GM12878 (cell line): ENCODE results near the gene CHMP1A. TPM values are rescaled to one million over a fixed set of nuclear protein-coding genes. Genes with fewer than 3 reads are reported as not detected.

ENCODE experiments used
- ATAC-seq: fragments of 200-7000 bp; cut with Tn5 transposase; 3 replicates; pipeline ENCODE4 v1.9.1; 2020; ENCODE audit warnings: mild to moderate bottlenecking, moderate library complexity
- BruUV-seq: library from RNA; stranded (reverse); fragments of 400-500 nt; replicated peaks from 2 replicates; lab custom pipeline; 2021; lab: Mats Ljungman, UMichigan
- CTCF ChIA-PET: fragments of 300-600 bp; sonication (Branson Sonifier 250); formaldehyde crosslinking; extraction: SDS; loops from one replicate; lab custom pipeline; 2021; ENCODE audit warnings: inconsistent platforms; lab: Yijun Ruan, JAX
- POLR2A ChIA-PET: fragments of 350-600 bp; formaldehyde crosslinking; extraction: SDS; loops from one replicate; lab custom pipeline; 2021; ENCODE audit warnings: inconsistent platforms; lab: Charles Lee
- RAD21 ChIA-PET: fragments of 300-600 bp; sonication (Branson Sonifier 250); formaldehyde crosslinking; loops from one replicate; lab custom pipeline; 2023; ENCODE audit warnings: antibody characterized with exemption; ENCODE audit not compliant: unreplicated experiment; lab: Charles Lee
- SMC1A ChIA-PET: fragments of 300-600 bp; sonication (Branson Sonifier 250); formaldehyde crosslinking; loops from one replicate; lab custom pipeline; 2023; ENCODE audit not compliant: unreplicated experiment, uncharacterized antibody; lab: Charles Lee
- DNase-seq: peaks from one replicate; pipeline ENCODE4 v3.0.0-alpha.2; 2011; ENCODE audit warnings: low read depth, low spot score
- FAIRE-seq: peaks from 3 replicates; lab custom pipeline; 2011; peaks lifted over from hg19 to GRCh38; lab: Jason Lieb, UNC
- H2AFZ ChIP-seq: 2 replicates; pipeline ENCODE4 v1.6.0; 2011; ENCODE audit warnings: low read depth, low read length, control low read depth; ENCODE audit not compliant: control insufficient read depth
- H3K27ac ChIP-seq: 2 replicates; pipeline ENCODE4 v1.5.1; 2011; ENCODE audit warnings: control low read depth; ENCODE audit not compliant: control insufficient read depth, insufficient read depth
- H3K27me3 ChIP-seq, 2 experiments: replicated peaks in 1 of 2; 2 replicates each; pipeline versions ENCODE4 v1.6.0 to v1.6.1; 2011; ENCODE audit warnings: low read length in 1 of 2; ENCODE audit not compliant: control insufficient read depth in 2 of 2, insufficient read depth in 2 of 2
- H3K36me3 ChIP-seq, 2 experiments: 2 replicates each; pipeline ENCODE4 v1.5.1; 2011; ENCODE audit warnings: low read length in 1 of 2; ENCODE audit not compliant: control insufficient read depth in 2 of 2, insufficient read depth in 2 of 2
- H3K4me1 ChIP-seq: 2 replicates; pipeline ENCODE4 v1.6.1; 2011; ENCODE audit warnings: mild to moderate bottlenecking, low read length, moderate library complexity, mixed read lengths; ENCODE audit not compliant: control insufficient read depth, insufficient read depth
- H3K4me2 ChIP-seq: 2 replicates; pipeline ENCODE4 v1.6.0; 2011; ENCODE audit warnings: control low read depth; ENCODE audit not compliant: control insufficient read depth, insufficient read depth
- H3K4me3 ChIP-seq: fragments of 200-600 bp; sonication (generic); 2 replicates; pipeline ENCODE4 v1.5.1; 2016
- H3K79me2 ChIP-seq: 2 replicates; pipeline ENCODE4 v1.6.0; 2011; ENCODE audit warnings: low read length; ENCODE audit not compliant: control insufficient read depth, insufficient read depth
- H3K9ac ChIP-seq: 2 replicates; pipeline ENCODE4 v1.8.0; 2011; ENCODE audit warnings: low read length, control low read depth, mixed read lengths; ENCODE audit not compliant: control insufficient read depth, insufficient read depth
- H3K9me3 ChIP-seq: replicated peaks from 3 replicates; pipeline ENCODE4 v1.5.1; 2011; ENCODE audit warnings: mild to moderate bottlenecking, low read length; ENCODE audit not compliant: control insufficient read depth, insufficient read depth
- H4K20me1 ChIP-seq: 2 replicates; pipeline ENCODE4 v1.6.0; 2011; ENCODE audit not compliant: control insufficient read depth, insufficient read depth
- CBFB ChIP-seq: IDR thresholded peaks from 2 replicates; pipeline ENCODE4 v1.6.1; 2016; ENCODE audit warnings: antibody characterized with exemption, low read depth
- CHD4 ChIP-seq: fragments of 200-600 bp; sonication (generic); IDR thresholded peaks from 2 replicates; pipeline ENCODE4 v1.6.1; 2016; ENCODE audit warnings: mild to moderate bottlenecking
- EGR1 ChIP-seq, 2 experiments: IDR thresholded peaks; 1 replicate in 1 of 2; 2 replicates in 1 of 2; pipeline ENCODE4 v1.6.1; 2011 to 2012; ENCODE audit warnings: low read depth in 2 of 2, low read length in 2 of 2, borderline replicate concordance in 1 of 2, mild to moderate bottlenecking in 1 of 2, moderate library complexity in 1 of 2
- EP300 ChIP-seq, 2 experiments: fragments of 150-350 bp in 1 of 2; IDR thresholded peaks; 2 replicates each; pipeline ENCODE4 v1.6.1; 2011 to 2012; ENCODE audit warnings: low read depth in 2 of 2, low read length in 2 of 2, borderline replicate concordance in 1 of 2, improper control_type of control experiment in 1 of 2, inconsistent platforms in 1 of 2; ENCODE audit not compliant: control insufficient read depth in 1 of 2
- GABPA ChIP-seq: IDR thresholded peaks from 2 replicates; pipeline ENCODE4 v1.6.1; 2014; ENCODE audit warnings: antibody characterized with exemption, low read depth, mild to moderate bottlenecking, inconsistent platforms
- ZNF274 ChIP-seq: IDR thresholded peaks from one replicate; pipeline ENCODE4 v1.8.0; 2011; ENCODE audit not compliant: insufficient read length, insufficient read depth
- WGBS: methylation state at CpG from one replicate; pipeline ENCODE4 v1.1.6; 2016; ENCODE audit warnings: low lambda C conversion rate; ENCODE audit not compliant: insufficient replicate concordance, insufficient coverage; ENCODE audit errors: missing lambda C conversion rate; 5-methylcytosine and 5-hydroxymethylcytosine counted together
- in situ Hi-C: fragments of 300-500 bp; cut with MboI; formaldehyde crosslinking; loops from 9 replicates; pipeline ENCODE4 v1.14.3; 2018; ENCODE audit warnings: mixed read lengths
- intact Hi-C: fragments of 100-400 bp; cut with micrococcal nuclease; formaldehyde crosslinking; loops from one replicate; pipeline ENCODE4 v1.14.2; 2022; ENCODE audit not compliant: unreplicated experiment
- polyA plus RNA-seq, 11 experiments: library from polyadenylated mRNA; depleted of rRNA in 4 of 11; unstranded in 6 of 11; stranded (reverse) in 5 of 11; fragments of >200 nt; fragmentation: Nextera tagmentation in 4 of 11; fragmentation: Illumina TruSeq in 1 of 11; extraction: Ambion mirVana in 4 of 11; extraction: Trizol in 1 of 11; gene quantifications; 1 replicate in 1 of 11; 2 replicates in 10 of 11; pipeline versions ENCODE4 v1.2.1 to v1.2.3, GENCODE V29; 2011 to 2016; ENCODE audit warnings: inconsistent platforms in 2 of 11, missing spikeins in 2 of 11, low read depth in 1 of 11
- total RNA-seq, 4 experiments: library from RNA; depleted of rRNA in 3 of 4; stranded (reverse); fragments of >200 nt in 3 of 4; fragmentation: Illumina TruSeq in 1 of 4; extraction: Trizol in 1 of 4; gene quantifications; 2 replicates each; pipeline versions ENCODE4 v1.2.1 to v1.2.3, GENCODE V29; 2013 to 2021
- TF ChIP-seq, protein P1 (sequence below): IDR thresholded peaks from 2 replicates; pipeline ENCODE4 v1.6.1; 2011; ENCODE audit warnings: low read depth, low read length, improper control_type of control experiment, borderline replicate concordance
- TF ChIP-seq, protein P2 (sequence below): IDR thresholded peaks from 2 replicates; pipeline ENCODE4 v1.6.1; 2011; ENCODE audit warnings: borderline replicate concordance, low read depth, mild to moderate bottlenecking, moderate library complexity, low read length; ENCODE audit not compliant: insufficient read depth, poor library complexity, severe bottlenecking
- TF ChIP-seq, protein P3 (sequence below): IDR thresholded peaks from 2 replicates; pipeline ENCODE4 v1.6.1; 2011; ENCODE audit warnings: mild to moderate bottlenecking, low read depth, low read length, moderate library complexity; ENCODE audit not compliant: insufficient replicate concordance
- TF ChIP-seq, protein P4 (sequence below): IDR thresholded peaks from 2 replicates; pipeline ENCODE4 v1.6.1; 2012; ENCODE audit warnings: improper control_type of control experiment, low read depth, low read length; ENCODE audit not compliant: insufficient replicate concordance

The CHMP1A gene
- total and polyA plus RNA-seq, 10 of the 15 experiments (the other 5 are each of a cell fraction or from before 2014, with no cell fraction given) = 1.0 to 86.7 (median 54.7) TPM

DNA sequence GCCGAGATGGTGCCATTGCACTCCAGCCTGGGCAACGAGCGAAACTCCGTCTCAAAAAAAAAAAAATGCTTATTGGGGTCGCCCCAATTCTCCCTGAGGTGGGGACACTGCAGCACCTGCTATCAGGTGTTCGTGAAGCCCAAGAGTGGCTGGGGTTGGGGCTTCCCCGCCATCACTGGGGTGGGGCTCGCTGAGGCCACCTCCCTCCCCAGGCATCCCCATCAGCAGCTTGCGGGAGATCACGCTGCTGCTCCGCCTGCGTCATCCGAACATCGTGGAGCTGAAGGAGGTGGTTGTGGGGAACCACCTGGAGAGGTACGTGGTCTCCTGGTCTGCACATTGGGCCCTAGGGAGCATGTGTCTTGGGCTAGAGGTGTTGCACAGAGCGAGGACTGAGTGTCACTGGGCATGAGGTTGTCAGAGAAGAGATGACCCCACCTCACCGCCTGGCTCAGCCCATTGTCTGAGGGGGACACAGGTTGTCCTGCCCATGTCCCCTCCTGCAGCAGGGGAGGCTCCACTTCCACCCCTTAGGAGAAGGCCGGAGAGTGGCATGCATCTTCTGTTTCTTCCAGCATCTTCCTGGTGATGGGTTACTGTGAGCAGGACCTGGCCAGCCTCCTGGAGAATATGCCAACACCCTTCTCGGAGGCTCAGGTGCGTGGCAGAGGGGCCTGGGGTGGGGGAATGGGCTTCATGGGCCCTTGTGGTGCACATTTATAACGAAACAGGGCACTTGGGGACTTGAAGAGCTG is 33.9 kb upstream of the CHMP1A start:
- ChIA-PET SMC1A (no interaction called here), POLR2A (no interaction called here), CTCF (no interaction called here), RAD21 (interaction anchor here (0.6 kb wide), 1 partner anchor 296 kb away, joined by 3 read pairs; no protein-coding TSS in a partner anchor)
- Histone ChIP-seq H3K4me2 (no peak overlapping the region), H3K27me3 (no peaks in the 10 kb centered on the region), H3K9ac (no peak overlapping the region), H3K27ac (no peak overlapping the region), H4K20me1 (no peaks in the 10 kb centered on the region; the same call in 1 of the 2 replicates), H3K79me2 (peaks cover 11% of the 10 kb centered on the region), H3K4me3 (no peak overlapping the region), H3K36me3 (peaks cover 0 to 12% of the 10 kb centered on the region in 2 experiments; a peak in 3 of 4 replicates), H3K9me3 (no peaks in the 10 kb centered on the region), H3K4me1 (peaks cover 10% of the 10 kb centered on the region), H2AFZ (no peak overlapping the region)
- FAIRE-seq (no peak), ATAC-seq (no peak), DNase-seq (no peak)
- in situ Hi-C loops (no loop called here), intact Hi-C loops (no loop called here)
- 94% methylated on average over 21 of the region's 21 CpGs for WGBS
- TF ChIP-seq EGR1 (IDR thresholded peaks at IDR 0.05; ENCODE audit: borderline replicate concordance in 1 of 2, low read depth in 2 of 2, low read length in 2 of 2) (no peak), GABPA (no peak), EP300 (IDR thresholded peaks at IDR 0.05; ENCODE audit: borderline replicate concordance in 1 of 2, control insufficient read depth in 1 of 2, low read depth in 2 of 2, low read length in 2 of 2) (no peak), CHD4 (no peak), CBFB (no peak), ZNF274 (no peak)
- TF ChIP-seq, protein P1, sequence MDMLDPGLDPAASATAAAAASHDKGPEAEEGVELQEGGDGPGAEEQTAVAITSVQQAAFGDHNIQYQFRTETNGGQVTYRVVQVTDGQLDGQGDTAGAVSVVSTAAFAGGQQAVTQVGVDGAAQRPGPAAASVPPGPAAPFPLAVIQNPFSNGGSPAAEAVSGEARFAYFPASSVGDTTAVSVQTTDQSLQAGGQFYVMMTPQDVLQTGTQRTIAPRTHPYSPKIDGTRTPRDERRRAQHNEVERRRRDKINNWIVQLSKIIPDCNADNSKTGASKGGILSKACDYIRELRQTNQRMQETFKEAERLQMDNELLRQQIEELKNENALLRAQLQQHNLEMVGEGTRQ = no peak
- TF ChIP-seq, protein P2, sequence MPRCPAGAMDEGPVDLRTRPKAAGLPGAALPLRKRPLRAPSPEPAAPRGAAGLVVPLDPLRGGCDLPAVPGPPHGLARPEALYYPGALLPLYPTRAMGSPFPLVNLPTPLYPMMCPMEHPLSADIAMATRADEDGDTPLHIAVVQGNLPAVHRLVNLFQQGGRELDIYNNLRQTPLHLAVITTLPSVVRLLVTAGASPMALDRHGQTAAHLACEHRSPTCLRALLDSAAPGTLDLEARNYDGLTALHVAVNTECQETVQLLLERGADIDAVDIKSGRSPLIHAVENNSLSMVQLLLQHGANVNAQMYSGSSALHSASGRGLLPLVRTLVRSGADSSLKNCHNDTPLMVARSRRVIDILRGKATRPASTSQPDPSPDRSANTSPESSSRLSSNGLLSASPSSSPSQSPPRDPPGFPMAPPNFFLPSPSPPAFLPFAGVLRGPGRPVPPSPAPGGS = no peak
- TF ChIP-seq, protein P3, sequence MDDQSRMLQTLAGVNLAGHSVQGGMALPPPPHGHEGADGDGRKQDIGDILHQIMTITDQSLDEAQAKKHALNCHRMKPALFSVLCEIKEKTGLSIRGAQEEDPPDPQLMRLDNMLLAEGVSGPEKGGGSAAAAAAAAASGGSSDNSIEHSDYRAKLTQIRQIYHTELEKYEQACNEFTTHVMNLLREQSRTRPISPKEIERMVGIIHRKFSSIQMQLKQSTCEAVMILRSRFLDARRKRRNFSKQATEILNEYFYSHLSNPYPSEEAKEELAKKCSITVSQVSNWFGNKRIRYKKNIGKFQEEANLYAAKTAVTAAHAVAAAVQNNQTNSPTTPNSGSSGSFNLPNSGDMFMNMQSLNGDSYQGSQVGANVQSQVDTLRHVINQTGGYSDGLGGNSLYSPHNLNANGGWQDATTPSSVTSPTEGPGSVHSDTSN = no peak
- TF ChIP-seq, protein P4, sequence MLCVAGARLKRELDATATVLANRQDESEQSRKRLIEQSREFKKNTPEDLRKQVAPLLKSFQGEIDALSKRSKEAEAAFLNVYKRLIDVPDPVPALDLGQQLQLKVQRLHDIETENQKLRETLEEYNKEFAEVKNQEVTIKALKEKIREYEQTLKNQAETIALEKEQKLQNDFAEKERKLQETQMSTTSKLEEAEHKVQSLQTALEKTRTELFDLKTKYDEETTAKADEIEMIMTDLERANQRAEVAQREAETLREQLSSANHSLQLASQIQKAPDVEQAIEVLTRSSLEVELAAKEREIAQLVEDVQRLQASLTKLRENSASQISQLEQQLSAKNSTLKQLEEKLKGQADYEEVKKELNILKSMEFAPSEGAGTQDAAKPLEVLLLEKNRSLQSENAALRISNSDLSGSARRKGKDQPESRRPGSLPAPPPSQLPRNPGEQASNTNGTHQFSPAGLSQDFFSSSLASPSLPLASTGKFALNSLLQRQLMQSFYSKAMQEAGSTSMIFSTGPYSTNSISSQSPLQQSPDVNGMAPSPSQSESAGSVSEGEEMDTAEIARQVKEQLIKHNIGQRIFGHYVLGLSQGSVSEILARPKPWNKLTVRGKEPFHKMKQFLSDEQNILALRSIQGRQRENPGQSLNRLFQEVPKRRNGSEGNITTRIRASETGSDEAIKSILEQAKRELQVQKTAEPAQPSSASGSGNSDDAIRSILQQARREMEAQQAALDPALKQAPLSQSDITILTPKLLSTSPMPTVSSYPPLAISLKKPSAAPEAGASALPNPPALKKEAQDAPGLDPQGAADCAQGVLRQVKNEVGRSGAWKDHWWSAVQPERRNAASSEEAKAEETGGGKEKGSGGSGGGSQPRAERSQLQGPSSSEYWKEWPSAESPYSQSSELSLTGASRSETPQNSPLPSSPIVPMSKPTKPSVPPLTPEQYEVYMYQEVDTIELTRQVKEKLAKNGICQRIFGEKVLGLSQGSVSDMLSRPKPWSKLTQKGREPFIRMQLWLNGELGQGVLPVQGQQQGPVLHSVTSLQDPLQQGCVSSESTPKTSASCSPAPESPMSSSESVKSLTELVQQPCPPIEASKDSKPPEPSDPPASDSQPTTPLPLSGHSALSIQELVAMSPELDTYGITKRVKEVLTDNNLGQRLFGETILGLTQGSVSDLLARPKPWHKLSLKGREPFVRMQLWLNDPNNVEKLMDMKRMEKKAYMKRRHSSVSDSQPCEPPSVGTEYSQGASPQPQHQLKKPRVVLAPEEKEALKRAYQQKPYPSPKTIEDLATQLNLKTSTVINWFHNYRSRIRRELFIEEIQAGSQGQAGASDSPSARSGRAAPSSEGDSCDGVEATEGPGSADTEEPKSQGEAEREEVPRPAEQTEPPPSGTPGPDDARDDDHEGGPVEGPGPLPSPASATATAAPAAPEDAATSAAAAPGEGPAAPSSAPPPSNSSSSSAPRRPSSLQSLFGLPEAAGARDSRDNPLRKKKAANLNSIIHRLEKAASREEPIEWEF = no peak
- BruUV-seq = no TSS peak
